ENCODE results near the gene SCAF1.
A peak's percentile ranks its signal among the peaks of the same experiment; 100 is the strongest.

The SCAF1 gene

DNA sequence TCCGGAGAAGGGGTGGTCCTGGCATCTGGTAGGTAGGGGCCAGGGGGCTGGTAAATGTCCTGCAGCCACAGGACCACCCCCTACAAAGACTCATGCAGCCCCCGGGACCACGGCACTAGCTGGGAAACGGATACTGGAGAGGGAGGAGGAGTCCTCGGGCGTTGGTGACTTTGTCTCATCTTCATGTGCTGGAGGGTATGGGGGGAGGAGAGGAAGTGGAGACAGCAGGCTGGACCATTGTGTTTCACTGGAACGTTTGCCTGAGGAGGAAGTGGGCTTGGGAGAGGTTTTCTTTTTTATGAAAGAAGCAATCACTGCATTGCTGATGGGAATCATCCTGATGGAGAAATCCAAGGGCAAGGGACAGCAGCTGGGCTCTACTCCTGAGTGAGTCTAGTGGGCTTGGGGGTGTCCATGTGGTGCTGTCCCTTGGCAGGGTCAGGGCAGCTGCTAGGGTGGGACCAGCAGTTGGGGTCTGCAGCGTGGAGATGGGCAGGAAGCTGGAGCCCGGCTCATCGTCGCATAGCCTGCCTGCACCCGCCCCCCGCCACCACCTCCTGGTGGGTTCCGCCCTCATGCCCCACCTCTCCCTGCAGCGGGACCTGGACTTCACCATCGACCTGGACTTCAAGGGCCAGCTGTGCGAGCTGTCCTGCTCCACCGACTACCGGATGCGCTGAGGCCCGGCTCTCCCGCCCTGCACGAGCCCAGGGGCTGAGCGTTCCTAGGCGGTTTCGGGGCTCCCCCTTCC, 45.7 kb downstream of the SCAF1 start:
- no peak for ATAC-seq (ENCODE audit: low read depth)
- H3K9me3 Mint-ChIP-seq = no peaks in the 10 kb centered on the region
- H3K27me3 Mint-ChIP-seq = peaks cover 12% of the 10 kb centered on the region
- peaks cover 26% of the 10 kb centered on the region for H3K36me3 Mint-ChIP-seq
- peaks cover 22% of the 10 kb centered on the region for H3K4me1 Mint-ChIP-seq
- H3K27ac Mint-ChIP-seq = no peak overlapping the region
- H3K4me3 Mint-ChIP-seq = no peak overlapping the region
- no peak for DNase-seq (ENCODE audit: low spot score in 2 of 2)

- Mint-ChIP-seq H3K27ac (no peak overlapping the region), H3K36me3 (peaks cover 25% of the 10 kb centered on the region), H3K4me1 (peaks cover 22% of the 10 kb centered on the region), H3K4me3 (no peak overlapping the region), H3K9me3 (no peaks in the 10 kb centered on the region), H3K27me3 (peaks cover 12% of the 10 kb centered on the region)
- ATAC-seq (ENCODE audit: low read depth) (no peak), DNase-seq (ENCODE audit: low spot score in 2 of 2) (no peak)
Observed at GRCh38 chr19:49688531-49689132, 46.6 kb downstream of the SCAF1 start.

DNA sequence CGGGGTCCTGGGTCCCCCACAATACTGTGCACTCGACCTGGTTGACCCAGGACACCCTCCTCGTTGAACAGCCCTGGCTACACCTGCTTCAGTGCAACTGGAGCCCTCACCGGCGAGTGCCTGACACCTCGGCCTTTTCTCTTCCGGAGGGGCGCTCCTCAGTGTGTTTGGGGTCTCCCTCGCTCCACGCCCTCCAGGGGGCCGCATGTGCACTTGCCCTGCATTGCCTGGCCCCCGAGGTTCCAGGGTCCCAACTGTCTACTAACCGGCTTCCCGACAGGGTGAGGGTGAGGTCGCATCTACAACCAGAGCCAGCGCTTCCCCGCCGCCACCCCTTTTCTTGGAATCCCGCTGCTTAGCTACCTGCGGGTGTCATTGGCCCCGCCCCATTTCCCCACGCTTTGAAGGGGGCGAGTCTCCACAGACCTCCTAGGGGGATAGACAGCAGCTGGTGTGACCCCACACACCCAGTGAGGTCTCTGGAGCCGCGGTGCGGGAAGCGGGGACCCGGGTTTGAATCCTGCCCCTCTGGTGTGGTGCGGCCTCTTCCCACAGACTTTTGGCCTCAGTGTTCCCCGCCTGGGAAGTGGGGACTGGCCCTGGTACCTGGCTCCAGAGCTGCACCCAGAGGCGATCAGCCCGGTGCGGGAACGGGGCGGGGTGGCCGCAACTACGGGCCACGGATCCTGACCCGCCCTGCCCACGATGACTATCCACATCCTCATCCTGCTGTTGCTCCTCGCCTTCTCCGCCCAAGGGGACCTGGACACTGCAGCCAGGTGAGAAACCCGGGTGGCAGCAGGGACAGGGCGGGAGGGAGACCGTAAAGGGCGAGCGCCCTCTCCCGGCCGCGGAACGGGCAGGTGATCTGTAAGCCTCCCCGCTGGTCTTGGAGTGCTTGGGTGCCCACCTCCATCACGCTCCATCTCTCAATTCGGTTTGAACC, 47.4 kb downstream of the SCAF1 start, which contains the start of gene ADM5:
Gene ADM5 (plus strand): TSS at position 462 of the 946 bp plus-strand sequence. CDS start 244 bp downstream, at position 706.
- H3K4me3 Mint-ChIP-seq = peak within 1 kb of the TSS; percentile 88
- H3K9me3 Mint-ChIP-seq = no peaks in the 10 kb centered on the region
- H3K27me3 Mint-ChIP-seq = peaks cover 14% of the 10 kb centered on the region
- DNase-seq (ENCODE audit: low spot score in 2 of 2) (no peak), ATAC-seq (ENCODE audit: low read depth) (peak; percentile 64)
- H3K36me3 Mint-ChIP-seq = peaks cover 17% of the 10 kb centered on the region
- H3K27ac Mint-ChIP-seq = no peak within 1 kb of the TSS
- peaks cover 17% of the 10 kb centered on the region for H3K4me1 Mint-ChIP-seq

DNA sequence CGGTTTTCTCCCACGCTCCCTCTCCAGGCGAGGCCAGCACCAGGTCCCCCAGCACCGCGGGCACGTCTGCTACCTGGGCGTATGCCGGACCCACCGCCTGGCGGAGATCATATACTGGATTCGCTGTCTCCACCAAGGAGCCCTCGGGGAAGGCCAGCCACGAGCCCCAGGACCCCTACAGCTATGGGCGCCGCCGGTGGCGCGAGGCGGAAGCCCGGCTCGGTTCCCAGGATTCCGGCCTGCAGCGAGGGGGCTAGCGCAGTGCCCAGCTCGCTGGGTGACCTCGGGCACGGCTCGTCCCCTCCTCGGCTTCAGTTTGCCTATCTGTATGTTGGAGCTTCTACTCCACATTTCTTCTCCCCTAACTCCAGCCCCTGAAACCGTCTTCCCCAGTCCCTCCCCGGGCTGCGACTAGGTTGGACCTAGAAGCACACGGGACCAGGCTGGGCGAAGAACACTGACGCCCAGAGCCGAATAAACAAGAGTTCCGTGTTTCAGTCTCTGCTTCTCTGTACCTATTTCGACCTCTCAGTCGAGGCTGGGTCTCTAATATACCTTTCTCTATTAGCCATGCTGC, 48.2 kb downstream of the SCAF1 start:
- peak overlapping the region; percentile 88 for H3K4me3 Mint-ChIP-seq
- H3K9me3 Mint-ChIP-seq = no peaks in the 10 kb centered on the region
- H3K4me1 Mint-ChIP-seq = peaks cover 17% of the 10 kb centered on the region
- no peak overlapping the region for H3K27ac Mint-ChIP-seq
- peaks cover 14% of the 10 kb centered on the region for H3K27me3 Mint-ChIP-seq
- peak; percentile 44 for ATAC-seq (ENCODE audit: low read depth)
- no peak for DNase-seq (ENCODE audit: low spot score in 2 of 2)
- peaks cover 15% of the 10 kb centered on the region for H3K36me3 Mint-ChIP-seq

GRCh38 chr19:49690656-49691242, 48.7 kb downstream of the SCAF1 start, which contains the start of gene CPT1C:
CPT1C (plus strand) TSS chr19:49691116; CDS start chr19:49692253, 1,137 bp downstream.
- Mint-ChIP-seq H3K36me3 (peaks cover 11% of the 10 kb centered on the region), H3K4me1 (peaks cover 17% of the 10 kb centered on the region), H3K4me3 (peak within 1 kb of the TSS; percentile 88), H3K27me3 (peaks cover 14% of the 10 kb centered on the region), H3K27ac (peak within 1 kb of the TSS; percentile 2), H3K9me3 (no peaks in the 10 kb centered on the region)
- DNase-seq (ENCODE audit: low spot score in 2 of 2) (no peak), ATAC-seq (ENCODE audit: low read depth) (peak; percentile 36)

GRCh38 chr19:49691243-49692146, 49.5 kb downstream of the SCAF1 start:
- Mint-ChIP-seq H3K27me3 (peaks cover 14% of the 10 kb centered on the region), H3K4me1 (peaks cover 17% of the 10 kb centered on the region), H3K9me3 (no peaks in the 10 kb centered on the region), H3K36me3 (peaks cover 9% of the 10 kb centered on the region), H3K27ac (no peak overlapping the region), H3K4me3 (peak overlapping the region; percentile 88)
- ATAC-seq (ENCODE audit: low read depth) (no peak), DNase-seq (ENCODE audit: low spot score in 2 of 2) (no peak)

- Mint-ChIP-seq H3K4me3 (peak overlapping the region; percentile 6), H3K4me1 (peaks cover 15% of the 10 kb centered on the region), H3K27ac (no peak overlapping the region), H3K36me3 (peaks cover 6% of the 10 kb centered on the region), H3K9me3 (no peaks in the 10 kb centered on the region), H3K27me3 (peaks cover 14% of the 10 kb centered on the region)
- ATAC-seq (ENCODE audit: low read depth) (no peak), DNase-seq (ENCODE audit: low spot score in 2 of 2) (no peak)
Observed at GRCh38 chr19:49692147-49692506, 50.1 kb downstream of the SCAF1 start.

GRCh38 chr19:49696115-49696514, 54.1 kb downstream of the SCAF1 start:
- no peak overlapping the region for H3K27ac Mint-ChIP-seq
- ATAC-seq (ENCODE audit: low read depth) = no peak

DNA sequence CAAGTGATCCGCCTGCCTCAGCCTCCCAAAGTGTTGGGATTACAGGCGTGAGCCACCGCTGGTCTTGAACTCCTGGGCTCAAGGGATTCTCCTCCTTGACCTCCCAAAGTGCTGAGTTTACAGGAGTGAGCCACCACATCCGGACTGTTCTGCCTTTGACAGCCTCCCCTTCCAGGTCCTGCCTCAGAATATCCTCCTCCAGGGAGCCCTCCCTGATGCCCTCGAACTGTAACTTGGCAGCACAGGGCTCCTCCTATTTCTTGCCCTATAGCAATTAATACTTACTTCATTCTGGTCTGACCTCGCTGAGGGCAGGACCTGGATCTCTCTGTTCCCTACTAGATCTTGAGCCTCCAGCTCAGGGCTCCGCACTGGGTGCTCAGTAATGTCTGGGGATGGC, 54.9 kb downstream of the SCAF1 start:
- Mint-ChIP-seq H3K27me3 (peaks cover 11% of the 10 kb centered on the region), H3K36me3 (no peaks in the 10 kb centered on the region), H3K4me3 (no peak overlapping the region), H3K27ac (no peak overlapping the region), H3K4me1 (peaks cover 5% of the 10 kb centered on the region), H3K9me3 (no peaks in the 10 kb centered on the region)
- DNase-seq (ENCODE audit: low spot score in 2 of 2) (no peak), ATAC-seq (ENCODE audit: low read depth) (no peak)

More at GRCh38 chr19:49696115-49696514, 54.1 kb downstream of the SCAF1 start:
- DNase-seq (ENCODE audit: low spot score in 2 of 2) = no peak
- no peaks in the 10 kb centered on the region for H3K36me3 Mint-ChIP-seq
- no peak overlapping the region for H3K4me3 Mint-ChIP-seq
- no peaks in the 10 kb centered on the region for H3K9me3 Mint-ChIP-seq
- peaks cover 5% of the 10 kb centered on the region for H3K4me1 Mint-ChIP-seq
- H3K27me3 Mint-ChIP-seq = peaks cover 10% of the 10 kb centered on the region

GRCh38 chr19:49699364-49699763, 57.4 kb downstream of the SCAF1 start:
- no peak overlapping the region for H3K4me3 Mint-ChIP-seq
- no peak for DNase-seq (ENCODE audit: low spot score in 2 of 2)
- H3K4me1 Mint-ChIP-seq = peaks cover 10% of the 10 kb centered on the region
- no peaks in the 10 kb centered on the region for H3K36me3 Mint-ChIP-seq
- H3K27ac Mint-ChIP-seq = no peak overlapping the region
- peaks cover 9% of the 10 kb centered on the region for H3K27me3 Mint-ChIP-seq
- no peak for ATAC-seq (ENCODE audit: low read depth)
- no peaks in the 10 kb centered on the region for H3K9me3 Mint-ChIP-seq

DNA sequence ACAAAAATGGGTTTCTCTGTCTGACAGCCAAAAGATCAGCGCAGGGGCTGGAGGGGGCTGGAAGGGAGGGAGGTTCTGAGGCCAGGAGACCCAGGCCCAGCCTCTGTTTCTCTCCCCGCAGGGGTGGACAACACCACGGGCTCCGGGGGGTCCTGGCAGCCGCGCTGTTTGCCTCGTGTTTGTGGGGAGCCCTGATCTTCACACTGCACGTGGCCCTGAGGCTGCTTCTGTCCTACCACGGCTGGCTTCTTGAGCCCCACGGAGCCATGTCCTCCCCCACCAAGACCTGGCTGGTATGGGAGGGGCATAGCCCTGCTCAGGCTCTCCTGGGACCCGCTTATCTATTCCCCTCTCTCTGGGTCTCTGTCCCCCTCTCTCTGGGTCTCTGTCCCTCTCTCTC, 58.6 kb downstream of the SCAF1 start:
- no peaks in the 10 kb centered on the region for H3K9me3 Mint-ChIP-seq
- peaks cover 9% of the 10 kb centered on the region for H3K27me3 Mint-ChIP-seq
- H3K27ac Mint-ChIP-seq = no peak overlapping the region
- H3K4me3 Mint-ChIP-seq = no peak overlapping the region
- peak; percentile 32 for ATAC-seq (ENCODE audit: low read depth)
- DNase-seq (ENCODE audit: low spot score in 2 of 2) = no peak
- peaks cover 10% of the 10 kb centered on the region for H3K4me1 Mint-ChIP-seq
- no peaks in the 10 kb centered on the region for H3K36me3 Mint-ChIP-seq

- Mint-ChIP-seq H3K27me3 (peaks cover 9% of the 10 kb centered on the region), H3K36me3 (no peaks in the 10 kb centered on the region), H3K9me3 (no peaks in the 10 kb centered on the region), H3K4me3 (no peak overlapping the region), H3K4me1 (peaks cover 10% of the 10 kb centered on the region), H3K27ac (no peak overlapping the region)
- ATAC-seq (ENCODE audit: low read depth) (no peak), DNase-seq (ENCODE audit: low spot score in 2 of 2) (no peak)
Observed at GRCh38 chr19:49701271-49701786, 59.3 kb downstream of the SCAF1 start.
